Calu3 (cell line): Measurements from ENCODE around the gene LLPH. TPM values are rescaled to one million over a fixed set of nuclear protein-coding genes. Genes with fewer than 3 reads are reported as not detected.

Experiments
- BruUV-seq: library from RNA; stranded (reverse); fragments of 400-500 nt; replicated peaks from 2 replicates; lab custom pipeline; 2021; lab: Mats Ljungman, UMichigan
- CTCF ChIA-PET: fragments of 300-600 bp; sonication (Branson Sonifier 250); formaldehyde crosslinking; loops from one replicate; lab custom pipeline; 2022; ENCODE audit warnings: antibody characterized with exemption; lab: Charles Lee
- DNase-seq: peaks from one replicate; pipeline ENCODE4 v3.0.0; 2022
- H3K27ac Mint-ChIP-seq: one replicate; pipeline ENCODE4 v1.8.0; 2022; ENCODE audit warnings: mixed read lengths; ENCODE audit not compliant: unreplicated experiment
- H3K27me3 Mint-ChIP-seq: one replicate; pipeline ENCODE4 v1.8.0; 2022; ENCODE audit warnings: mixed read lengths; ENCODE audit not compliant: unreplicated experiment
- H3K36me3 Mint-ChIP-seq: one replicate; pipeline ENCODE4 v1.8.0; 2022; ENCODE audit warnings: mild to moderate bottlenecking, moderate library complexity, mixed read lengths; ENCODE audit not compliant: insufficient read depth, unreplicated experiment
- H3K4me1 Mint-ChIP-seq: one replicate; pipeline ENCODE4 v1.8.0; 2022; ENCODE audit warnings: mild to moderate bottlenecking, low read depth, mixed read lengths; ENCODE audit not compliant: unreplicated experiment
- H3K4me3 Mint-ChIP-seq: one replicate; pipeline ENCODE4 v1.8.0; 2022; ENCODE audit warnings: mild to moderate bottlenecking, low read depth, moderate library complexity, mixed read lengths; ENCODE audit not compliant: unreplicated experiment
- H3K9me3 Mint-ChIP-seq: one replicate; pipeline ENCODE4 v1.8.0; 2022; ENCODE audit warnings: low read depth, mixed read lengths; ENCODE audit not compliant: unreplicated experiment
- CTCF ChIP-seq: fragments of 200-600 bp; IDR thresholded peaks from one replicate; pipeline ENCODE4 v1.8.0; 2022; ENCODE audit warnings: antibody characterized with exemption; ENCODE audit not compliant: unreplicated experiment
- intact Hi-C: fragments of 100-400 bp; cut with micrococcal nuclease; formaldehyde crosslinking; loops from one replicate; pipeline ENCODE4 v1.10.0; 2022; ENCODE audit not compliant: unreplicated experiment
- total RNA-seq: library from RNA; stranded (reverse); gene quantifications from 2 replicates; pipeline ENCODE4 v1.2.3, GENCODE V29; 2022

LLPH gene
- total RNA-seq, 1 experiment from 2014 or later = 46.6 TPM

- peaks cover 8% of the 10 kb centered on the region for H3K9me3 Mint-ChIP-seq
- no peak for DNase-seq
- no peaks in the 10 kb centered on the region for H3K27me3 Mint-ChIP-seq
- TF ChIP-seq CTCF = no peak
- H3K36me3 Mint-ChIP-seq = peaks cover 16% of the 10 kb centered on the region
- H3K4me1 Mint-ChIP-seq = peaks cover 13% of the 10 kb centered on the region
- CTCF ChIA-PET = interaction anchor here (1.6 kb wide), 1 partner anchor 10 kb away, joined by 5 read pairs; the partner anchor contains the start of gene LLPH
- H3K4me3 Mint-ChIP-seq = no peak overlapping the region
- no peak overlapping the region for H3K27ac Mint-ChIP-seq
- intact Hi-C loops = no loop called here
- no TSS peak for BruUV-seq
Observed at GRCh38 chr12:66141299-66141698, 10.7 kb upstream of the LLPH start.

GRCh38 chr12:66140731-66141130 is 10.2 kb upstream of the LLPH start:
- DNase-seq = no peak
- intact Hi-C loops = no loop called here
- Mint-ChIP-seq H3K4me1 (peaks cover 13% of the 10 kb centered on the region), H3K36me3 (peaks cover 18% of the 10 kb centered on the region), H3K27me3 (no peaks in the 10 kb centered on the region), H3K9me3 (peaks cover 8% of the 10 kb centered on the region), H3K27ac (no peak overlapping the region), H3K4me3 (no peak overlapping the region)
- CTCF ChIA-PET = no interaction called here
- no TSS peak for BruUV-seq
- TF ChIP-seq CTCF = no peak

- no TSS peak for BruUV-seq
- CTCF ChIA-PET = no interaction called here
- Mint-ChIP-seq H3K4me3 (no peak overlapping the region), H3K9me3 (peaks cover 8% of the 10 kb centered on the region), H3K27ac (no peak overlapping the region), H3K27me3 (no peaks in the 10 kb centered on the region), H3K4me1 (peaks cover under 1% of the 10 kb centered on the region), H3K36me3 (peaks cover 13% of the 10 kb centered on the region)
- DNase-seq = no peak
- intact Hi-C loops = no loop called here
- no peak for TF ChIP-seq CTCF
Observed at GRCh38 chr12:66139328-66139727, 8.8 kb upstream of the LLPH start.

- intact Hi-C loops = no loop called here
- BruUV-seq = no TSS peak
- H3K27me3 Mint-ChIP-seq = no peaks in the 10 kb centered on the region
Observed at GRCh38 chr12:66137937-66138336, 7.4 kb upstream of the LLPH start.

More at GRCh38 chr12:66137937-66138336, 7.4 kb upstream of the LLPH start:
- TF ChIP-seq CTCF = no peak
- no peak overlapping the region for H3K4me3 Mint-ChIP-seq
- CTCF ChIA-PET = interaction anchor here (0.9 kb wide), 1 partner anchor 10 kb away, joined by 3 read pairs; no protein-coding TSS in a partner anchor
- H3K4me1 Mint-ChIP-seq = peaks cover 4% of the 10 kb centered on the region
- no peak overlapping the region for H3K27ac Mint-ChIP-seq
- H3K36me3 Mint-ChIP-seq = peaks cover 13% of the 10 kb centered on the region
- DNase-seq = no peak
- peaks cover 8% of the 10 kb centered on the region for H3K9me3 Mint-ChIP-seq
